ENCODE data around the gene PDIK1L.
"Not testable (repeated sequence)": the region's sequence is repeated elsewhere in the genome, so short reads cannot be mapped to it uniquely, and the experiment has no call there.

Gene PDIK1L

DNA sequence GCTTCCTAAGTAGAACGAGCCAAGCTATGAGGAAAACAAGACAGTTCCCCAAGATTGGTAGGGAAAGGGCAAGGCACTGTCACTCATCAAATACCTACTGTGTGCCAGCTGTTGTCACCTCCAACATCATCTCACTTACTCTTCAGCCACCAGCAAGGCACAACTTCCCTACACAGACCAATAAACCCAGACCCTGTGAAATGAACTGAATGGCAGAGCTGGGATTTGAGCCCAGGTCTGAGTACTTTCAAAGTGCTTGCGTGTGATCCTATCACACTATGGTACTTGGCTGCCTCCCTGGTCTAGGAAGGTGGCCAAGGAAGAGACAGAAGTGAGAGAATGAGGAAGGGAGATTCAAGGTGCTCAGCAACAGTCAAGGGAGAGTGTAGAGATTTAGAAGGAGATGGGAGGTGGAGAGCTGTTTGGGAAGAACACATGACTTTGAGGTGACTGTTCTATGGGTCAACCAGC, 27.5 kb upstream of the PDIK1L start:
- Histone ChIP-seq H3K9me3 (ENCODE audit: control insufficient read depth, low read length) (no peaks in the 10 kb centered on the region), H3K4me3 (ENCODE audit: low read depth, low read length) (no peak overlapping the region), H2AFZ (no peak overlapping the region), H3K4me2 (ENCODE audit: low read length) (no peak overlapping the region), H3K36me3 (ENCODE audit: control insufficient read depth, insufficient read depth, low read length) (no peaks in the 10 kb centered on the region), H3K9ac (no peak overlapping the region), H3K79me2 (no peaks in the 10 kb centered on the region), H3K27ac (no peak overlapping the region), H3K27me3 (ENCODE audit: control insufficient read depth, insufficient read depth, low read length) (no peaks in the 10 kb centered on the region), H3K4me1 (no peaks in the 10 kb centered on the region)
- TF ChIP-seq, protein P1, sequence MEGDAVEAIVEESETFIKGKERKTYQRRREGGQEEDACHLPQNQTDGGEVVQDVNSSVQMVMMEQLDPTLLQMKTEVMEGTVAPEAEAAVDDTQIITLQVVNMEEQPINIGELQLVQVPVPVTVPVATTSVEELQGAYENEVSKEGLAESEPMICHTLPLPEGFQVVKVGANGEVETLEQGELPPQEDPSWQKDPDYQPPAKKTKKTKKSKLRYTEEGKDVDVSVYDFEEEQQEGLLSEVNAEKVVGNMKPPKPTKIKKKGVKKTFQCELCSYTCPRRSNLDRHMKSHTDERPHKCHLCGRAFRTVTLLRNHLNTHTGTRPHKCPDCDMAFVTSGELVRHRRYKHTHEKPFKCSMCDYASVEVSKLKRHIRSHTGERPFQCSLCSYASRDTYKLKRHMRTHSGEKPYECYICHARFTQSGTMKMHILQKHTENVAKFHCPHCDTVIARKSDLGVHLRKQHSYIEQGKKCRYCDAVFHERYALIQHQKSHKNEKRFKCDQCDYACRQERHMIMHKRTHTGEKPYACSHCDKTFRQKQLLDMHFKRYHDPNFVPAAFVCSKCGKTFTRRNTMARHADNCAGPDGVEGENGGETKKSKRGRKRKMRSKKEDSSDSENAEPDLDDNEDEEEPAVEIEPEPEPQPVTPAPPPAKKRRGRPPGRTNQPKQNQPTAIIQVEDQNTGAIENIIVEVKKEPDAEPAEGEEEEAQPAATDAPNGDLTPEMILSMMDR (IDR thresholded peaks at IDR 0.05) = no peak

DNA sequence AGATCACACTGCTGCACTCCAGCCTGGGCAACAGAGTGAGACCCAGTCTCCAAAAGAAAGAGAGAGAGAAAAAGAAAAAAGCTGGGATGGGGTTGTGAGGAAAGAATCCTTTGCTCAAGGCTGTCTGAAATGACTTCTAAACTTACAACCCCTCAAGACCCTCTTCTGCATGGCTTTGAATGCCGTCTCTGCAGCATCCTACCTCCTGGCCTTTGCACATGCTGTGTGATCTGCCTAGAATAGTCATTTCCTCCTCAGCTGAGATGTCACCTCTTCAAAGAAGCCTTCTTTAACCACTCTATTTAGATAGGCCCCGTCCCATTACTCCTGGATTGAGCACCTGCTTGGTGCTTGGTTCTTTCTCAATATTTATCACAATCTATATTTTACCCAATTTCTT, 26.8 kb upstream of the PDIK1L start:
- Histone ChIP-seq H3K36me3 (ENCODE audit: control insufficient read depth, insufficient read depth, low read length) (no peaks in the 10 kb centered on the region), H3K4me1 (no peaks in the 10 kb centered on the region), H3K9me3 (ENCODE audit: control insufficient read depth, low read length) (no peaks in the 10 kb centered on the region), H2AFZ (no peak overlapping the region), H3K79me2 (no peaks in the 10 kb centered on the region), H3K4me3 (ENCODE audit: low read depth, low read length) (no peak overlapping the region), H3K27ac (no peak overlapping the region), H3K9ac (no peak overlapping the region), H3K27me3 (ENCODE audit: control insufficient read depth, insufficient read depth, low read length) (no peaks in the 10 kb centered on the region), H3K4me2 (ENCODE audit: low read length) (no peak overlapping the region)
- TF ChIP-seq, protein P1 (IDR thresholded peaks at IDR 0.05) = no peak

DNA sequence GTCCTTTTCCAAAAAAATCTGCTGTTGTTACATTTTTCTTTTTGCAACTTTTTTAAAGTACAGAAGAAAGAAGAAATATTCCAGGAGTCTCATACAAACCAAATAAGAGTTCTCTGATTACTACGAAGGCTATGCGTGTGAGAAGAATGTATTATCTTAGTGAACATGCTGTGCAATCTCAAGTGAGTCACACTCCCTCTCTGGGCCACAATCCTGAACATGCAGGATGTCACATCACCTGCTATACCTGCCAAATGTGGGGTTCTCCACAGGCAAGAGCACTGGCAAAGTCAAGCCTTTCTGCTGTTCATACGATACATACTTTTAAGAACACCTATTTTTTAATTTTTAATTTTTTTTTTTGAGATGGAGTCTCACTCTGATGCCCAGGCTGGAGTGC, 22.5 kb upstream of the PDIK1L start:
- Histone ChIP-seq H3K4me1 (no peaks in the 10 kb centered on the region), H3K4me2 (ENCODE audit: low read length) (no peak overlapping the region), H3K27me3 (ENCODE audit: control insufficient read depth, insufficient read depth, low read length) (no peaks in the 10 kb centered on the region), H2AFZ (no peak overlapping the region), H3K36me3 (ENCODE audit: control insufficient read depth, insufficient read depth, low read length) (no peaks in the 10 kb centered on the region), H3K9ac (no peak overlapping the region), H3K9me3 (ENCODE audit: control insufficient read depth, low read length) (no peaks in the 10 kb centered on the region), H3K4me3 (ENCODE audit: low read depth, low read length) (no peak overlapping the region), H3K27ac (no peak overlapping the region), H3K79me2 (no peaks in the 10 kb centered on the region)
- TF ChIP-seq, protein P1 (IDR thresholded peaks at IDR 0.05) = no peak

DNA sequence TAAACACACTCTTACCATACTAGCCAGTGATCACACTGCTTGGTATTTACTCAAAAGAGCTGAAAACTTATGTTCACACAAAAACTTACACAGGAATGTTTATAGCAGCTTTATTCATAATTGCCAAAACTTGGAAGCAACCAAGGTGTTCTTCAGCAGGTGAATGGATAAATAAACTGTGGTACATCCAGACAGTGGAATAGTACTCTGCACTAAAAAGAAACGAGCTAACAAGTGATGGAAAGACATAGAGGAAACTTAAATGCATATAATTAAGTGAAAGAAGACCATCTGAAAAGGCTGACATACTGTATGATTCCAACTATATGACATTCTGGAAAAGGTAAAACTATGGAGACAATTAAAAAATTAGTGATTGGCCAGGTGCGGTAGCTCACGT, 20.7 kb upstream of the PDIK1L start:
- H3K36me3 ChIP-seq (ENCODE audit: control insufficient read depth, insufficient read depth, low read length) = no peaks in the 10 kb centered on the region
- H3K27ac ChIP-seq = no peak overlapping the region
- no peak overlapping the region for H3K4me3 ChIP-seq (ENCODE audit: low read depth, low read length)
- TF ChIP-seq, protein P1 (IDR thresholded peaks at IDR 0.05) = no peak
- no peaks in the 10 kb centered on the region for H3K9me3 ChIP-seq (ENCODE audit: control insufficient read depth, low read length)
- no peaks in the 10 kb centered on the region for H3K79me2 ChIP-seq
- H3K9ac ChIP-seq = no peak overlapping the region
- H2AFZ ChIP-seq = no peak overlapping the region
- no peak overlapping the region for H3K4me2 ChIP-seq (ENCODE audit: low read length)
- no peaks in the 10 kb centered on the region for H3K4me1 ChIP-seq
- H3K27me3 ChIP-seq (ENCODE audit: control insufficient read depth, insufficient read depth, low read length) = no peaks in the 10 kb centered on the region

DNA sequence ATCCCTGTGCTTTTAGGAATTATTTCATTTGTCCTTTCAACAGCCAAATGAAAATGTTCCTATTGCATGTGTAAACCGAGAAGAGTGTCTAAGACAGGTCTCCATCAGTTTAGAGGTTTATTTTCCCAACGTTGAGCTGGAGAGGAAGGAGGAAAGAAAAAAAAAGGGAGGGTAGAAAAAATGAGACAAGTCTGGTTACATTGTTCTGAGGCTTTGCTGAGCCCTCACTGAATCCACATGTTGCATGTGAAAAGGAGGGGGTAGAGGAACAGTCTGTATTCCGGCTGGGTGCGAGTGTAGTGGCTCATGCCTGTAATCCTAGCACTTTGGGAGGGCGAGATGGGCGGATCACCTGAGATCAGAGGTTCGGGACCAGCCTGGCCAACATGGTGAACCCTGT, 19.2 kb upstream of the PDIK1L start:
- TF ChIP-seq, protein P1 (IDR thresholded peaks at IDR 0.05) = no peak
- H3K9ac ChIP-seq = no peak overlapping the region
- no peaks in the 10 kb centered on the region for H3K4me1 ChIP-seq
- no peaks in the 10 kb centered on the region for H3K27me3 ChIP-seq (ENCODE audit: control insufficient read depth, insufficient read depth, low read length)
- no peak overlapping the region for H3K4me3 ChIP-seq (ENCODE audit: low read depth, low read length)
- no peak overlapping the region for H2AFZ ChIP-seq
- H3K36me3 ChIP-seq (ENCODE audit: control insufficient read depth, insufficient read depth, low read length) = no peaks in the 10 kb centered on the region
- H3K27ac ChIP-seq = no peak overlapping the region
- H3K79me2 ChIP-seq = no peaks in the 10 kb centered on the region
- H3K9me3 ChIP-seq (ENCODE audit: control insufficient read depth, low read length) = no peaks in the 10 kb centered on the region
- H3K4me2 ChIP-seq (ENCODE audit: low read length) = no peak overlapping the region

DNA sequence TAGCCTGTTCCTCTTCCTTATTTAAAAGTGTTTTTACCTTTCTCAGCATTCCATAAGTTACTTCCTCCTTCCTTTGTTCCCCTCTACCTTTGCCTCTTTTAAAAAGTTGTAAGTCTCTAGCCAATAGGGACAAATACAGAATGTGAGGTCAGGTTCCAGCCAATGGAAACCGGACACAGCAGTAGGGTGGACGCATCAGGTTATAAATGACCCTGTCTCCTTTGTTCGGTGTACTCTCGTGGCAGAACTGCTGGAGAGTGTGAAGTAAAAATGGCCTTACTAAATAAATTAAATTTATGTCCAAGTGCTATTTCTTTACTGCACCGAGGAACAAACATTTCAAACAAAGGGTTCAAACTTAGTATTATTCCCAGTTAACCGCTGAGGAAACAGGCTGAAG, 18.1 kb upstream of the PDIK1L start:
- H3K36me3 ChIP-seq (ENCODE audit: control insufficient read depth, insufficient read depth, low read length); H3K9me3 ChIP-seq (ENCODE audit: control insufficient read depth, low read length); H2AFZ ChIP-seq; H3K27me3 ChIP-seq (ENCODE audit: control insufficient read depth, insufficient read depth, low read length); H3K4me2 ChIP-seq (ENCODE audit: low read length); H3K79me2 ChIP-seq; H3K9ac ChIP-seq; H3K4me1 ChIP-seq; H3K4me3 ChIP-seq (ENCODE audit: low read depth, low read length): not testable (repeated sequence)
- H3K27ac ChIP-seq = peak overlapping the region; percentile 59
